ENCODE results near the gene MED31. TPM values are rescaled to one million over a fixed set of nuclear protein-coding genes. Genes with fewer than 3 reads are reported as not detected.

MED31 gene
- total RNA-seq, 3 donors from 2014 or later (not counting 1 experiment from before 2014, with no cell fraction given), result 8.3 to 26.1 (median 19.1) TPM

DNA sequence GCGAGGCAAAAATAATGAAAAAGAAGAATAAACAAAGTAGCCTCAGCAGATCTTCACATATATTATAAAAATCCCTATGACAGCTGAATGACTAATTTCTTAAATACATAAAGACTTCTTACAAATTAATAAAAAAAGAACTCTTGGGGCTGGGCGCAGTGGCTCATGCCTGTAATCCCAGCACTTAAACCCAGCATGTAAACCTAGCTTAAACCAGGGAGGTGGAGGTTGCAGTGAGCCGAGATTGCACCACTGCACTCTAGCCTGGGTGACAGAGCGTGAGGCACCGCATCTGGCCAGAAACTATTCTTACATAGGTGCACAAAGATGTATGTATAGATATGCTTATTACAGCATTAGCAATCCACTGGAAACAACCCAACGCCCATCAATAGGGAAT, 27.8 kb upstream of the MED31 start:
- TF ChIP-seq, protein P1, sequence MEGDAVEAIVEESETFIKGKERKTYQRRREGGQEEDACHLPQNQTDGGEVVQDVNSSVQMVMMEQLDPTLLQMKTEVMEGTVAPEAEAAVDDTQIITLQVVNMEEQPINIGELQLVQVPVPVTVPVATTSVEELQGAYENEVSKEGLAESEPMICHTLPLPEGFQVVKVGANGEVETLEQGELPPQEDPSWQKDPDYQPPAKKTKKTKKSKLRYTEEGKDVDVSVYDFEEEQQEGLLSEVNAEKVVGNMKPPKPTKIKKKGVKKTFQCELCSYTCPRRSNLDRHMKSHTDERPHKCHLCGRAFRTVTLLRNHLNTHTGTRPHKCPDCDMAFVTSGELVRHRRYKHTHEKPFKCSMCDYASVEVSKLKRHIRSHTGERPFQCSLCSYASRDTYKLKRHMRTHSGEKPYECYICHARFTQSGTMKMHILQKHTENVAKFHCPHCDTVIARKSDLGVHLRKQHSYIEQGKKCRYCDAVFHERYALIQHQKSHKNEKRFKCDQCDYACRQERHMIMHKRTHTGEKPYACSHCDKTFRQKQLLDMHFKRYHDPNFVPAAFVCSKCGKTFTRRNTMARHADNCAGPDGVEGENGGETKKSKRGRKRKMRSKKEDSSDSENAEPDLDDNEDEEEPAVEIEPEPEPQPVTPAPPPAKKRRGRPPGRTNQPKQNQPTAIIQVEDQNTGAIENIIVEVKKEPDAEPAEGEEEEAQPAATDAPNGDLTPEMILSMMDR (IDR thresholded peaks at IDR 0.05), result no peak
- Mint-ChIP-seq H3K4me3 (no peak overlapping the region), H3K27ac (no peak overlapping the region), H3K4me1 (peaks cover 8 to 14% of the 10 kb centered on the region in 2 donors), H3K27me3 (ENCODE audit: low read depth in 2 of 2) (peaks cover 39 to 64% of the 10 kb centered on the region in 2 donors), H3K9me3 (no peaks in the 10 kb centered on the region), H3K36me3 (no peaks in the 10 kb centered on the region)
- Histone ChIP-seq H3K27ac (ENCODE audit: low read length) (no peak overlapping the region), H3K4me3 (ENCODE audit: low read length) (no peak overlapping the region), H3K4me1 (ENCODE audit: control insufficient read depth, insufficient read depth, low read length) (peaks cover 15% of the 10 kb centered on the region), H3K27me3 (ENCODE audit: control insufficient read depth, insufficient read depth, low read length) (peaks cover 12% of the 10 kb centered on the region), H3K9me3 (ENCODE audit: control insufficient read depth, insufficient read depth, low read length) (no peaks in the 10 kb centered on the region), H3K36me3 (ENCODE audit: control insufficient read depth, insufficient read depth, low read length) (no peaks in the 10 kb centered on the region)
- WGBS (ENCODE audit: insufficient coverage), result 91% methylated on average over 4 of the region's 6 CpGs
- DNase-seq (no peak), ATAC-seq (no peak)
- intact Hi-C loops (cut with micrococcal nuclease), result no loop called here

DNA sequence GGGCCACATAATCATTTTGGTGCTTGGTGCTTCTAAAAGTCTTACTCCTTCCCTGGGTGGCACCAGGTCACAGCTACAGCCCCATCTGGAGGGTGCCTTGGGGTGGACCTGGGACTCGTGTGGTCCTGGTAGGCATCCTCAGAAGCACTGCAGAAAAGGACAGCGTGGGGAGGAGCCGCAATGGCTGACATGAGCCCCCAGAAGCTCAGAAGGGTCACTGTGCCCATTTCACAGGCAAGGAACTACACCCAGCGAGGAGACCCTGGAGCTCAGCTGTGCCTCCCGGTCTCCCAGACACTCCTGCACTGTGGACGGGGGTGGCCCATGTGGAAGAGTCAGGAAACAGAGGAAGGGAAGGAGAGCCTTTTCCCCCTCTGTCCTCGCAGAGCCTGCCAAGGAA, 26.5 kb upstream of the MED31 start:
- H3K9me3 ChIP-seq (ENCODE audit: control insufficient read depth, insufficient read depth, low read length), result no peaks in the 10 kb centered on the region

DNA sequence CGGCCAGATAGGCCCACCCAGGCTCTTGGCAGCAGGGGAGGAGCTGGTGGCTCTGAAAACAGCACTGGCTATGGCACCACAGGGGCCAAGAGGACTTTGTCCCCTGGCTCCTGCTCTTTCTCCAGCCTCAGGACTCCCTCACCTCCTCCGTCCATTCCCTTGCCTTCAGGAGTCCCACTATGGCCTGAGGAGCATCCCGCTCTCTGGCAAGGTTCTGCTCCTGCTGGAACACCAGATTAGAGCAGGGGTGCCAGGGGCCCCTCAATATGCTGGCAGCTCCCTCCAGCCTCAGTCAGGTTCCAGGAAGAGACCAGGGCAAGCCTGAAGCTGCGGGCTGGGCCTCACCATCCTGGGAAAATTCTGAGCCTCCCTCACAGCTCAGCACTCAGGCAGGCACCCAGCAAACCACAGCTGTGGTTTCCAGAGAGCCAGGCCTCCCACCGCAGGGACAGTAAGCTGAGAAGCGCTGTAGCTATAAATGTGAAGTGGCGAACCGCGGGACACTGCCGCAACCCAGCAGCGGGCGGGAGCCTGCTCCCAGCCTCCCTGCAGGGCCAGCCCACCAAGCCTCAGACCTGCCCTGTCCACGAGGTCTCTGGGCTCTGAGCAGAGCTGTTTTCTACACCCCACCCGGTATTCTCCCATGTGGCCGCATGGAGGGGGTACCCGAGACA, 25.9 kb upstream of the MED31 start:
- no peak for DNase-seq
- no peaks in the 10 kb centered on the region for H3K9me3 Mint-ChIP-seq
- no peak overlapping the region for H3K4me3 Mint-ChIP-seq
- peaks cover 8 to 14% of the 10 kb centered on the region in 2 donors for H3K4me1 Mint-ChIP-seq
- H3K36me3 ChIP-seq (ENCODE audit: control insufficient read depth, insufficient read depth, low read length), result no peaks in the 10 kb centered on the region
- WGBS (ENCODE audit: insufficient coverage), result 19% methylated on average over 16 of the region's 16 CpGs
- H3K27me3 Mint-ChIP-seq (ENCODE audit: low read depth in 2 of 2), result peaks cover 38 to 57% of the 10 kb centered on the region in 2 donors
- H3K36me3 Mint-ChIP-seq, result no peaks in the 10 kb centered on the region
- no peaks in the 10 kb centered on the region for H3K9me3 ChIP-seq (ENCODE audit: control insufficient read depth, insufficient read depth, low read length)
- H3K27ac Mint-ChIP-seq, result no peak overlapping the region
- peaks cover 12% of the 10 kb centered on the region for H3K27me3 ChIP-seq (ENCODE audit: control insufficient read depth, insufficient read depth, low read length)
- TF ChIP-seq, protein P1 (IDR thresholded peaks at IDR 0.05), result no peak
- intact Hi-C loops (cut with micrococcal nuclease), result no loop called here
- H3K4me1 ChIP-seq (ENCODE audit: control insufficient read depth, insufficient read depth, low read length), result peaks cover 15% of the 10 kb centered on the region
- H3K27ac ChIP-seq (ENCODE audit: low read length), result no peak overlapping the region
- H3K4me3 ChIP-seq (ENCODE audit: low read length), result no peak overlapping the region
- peak in 2 of 3 donors; percentile 15 to 75 for ATAC-seq

More for the DNA sequence above, 26.5 kb upstream of the MED31 start:
- H3K9me3 Mint-ChIP-seq, result no peaks in the 10 kb centered on the region
- H3K36me3 Mint-ChIP-seq, result no peaks in the 10 kb centered on the region
- H3K27ac ChIP-seq (ENCODE audit: low read length), result no peak overlapping the region
- ATAC-seq (no peak), DNase-seq (no peak)
- intact Hi-C loops (cut with micrococcal nuclease), result no loop called here
- TF ChIP-seq, protein P1 (IDR thresholded peaks at IDR 0.05), result no peak
- no peaks in the 10 kb centered on the region for H3K36me3 ChIP-seq (ENCODE audit: control insufficient read depth, insufficient read depth, low read length)
- no peak overlapping the region for H3K27ac Mint-ChIP-seq
- WGBS (ENCODE audit: insufficient coverage), result 89% methylated on average over 5 of the region's 7 CpGs
- H3K4me1 ChIP-seq (ENCODE audit: control insufficient read depth, insufficient read depth, low read length), result peaks cover 15% of the 10 kb centered on the region
- H3K27me3 Mint-ChIP-seq (ENCODE audit: low read depth in 2 of 2), result peaks cover 39 to 64% of the 10 kb centered on the region in 2 donors
- H3K4me3 ChIP-seq (ENCODE audit: low read length), result no peak overlapping the region
- H3K4me1 Mint-ChIP-seq, result peaks cover 8 to 14% of the 10 kb centered on the region in 2 donors
- H3K27me3 ChIP-seq (ENCODE audit: control insufficient read depth, insufficient read depth, low read length), result peaks cover 12% of the 10 kb centered on the region
- no peak overlapping the region for H3K4me3 Mint-ChIP-seq

DNA sequence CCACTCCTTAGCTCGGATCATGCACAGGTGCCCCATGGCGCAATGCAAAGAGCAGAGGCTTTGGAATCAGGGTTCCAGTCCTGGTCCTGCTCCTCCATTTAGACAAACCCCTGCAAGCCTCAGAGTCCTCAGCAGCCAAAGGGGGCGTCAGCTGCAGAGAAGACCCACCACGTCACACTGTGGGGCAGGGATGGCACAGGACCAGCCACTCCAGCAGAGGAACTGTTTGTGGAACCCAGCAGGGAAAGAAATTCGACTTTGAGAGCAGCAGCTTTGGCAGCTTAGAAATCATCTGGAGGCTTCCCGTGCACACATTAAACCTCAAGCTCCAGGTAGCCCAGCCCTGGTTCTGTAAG, 25.4 kb upstream of the MED31 start:
- intact Hi-C loops (cut with micrococcal nuclease), result no loop called here
- H3K4me3 ChIP-seq (ENCODE audit: low read length), result no peak overlapping the region
- Mint-ChIP-seq H3K4me3 (no peak overlapping the region), H3K27ac (no peak overlapping the region), H3K4me1 (peaks cover 8 to 14% of the 10 kb centered on the region in 2 donors), H3K36me3 (no peaks in the 10 kb centered on the region), H3K9me3 (no peaks in the 10 kb centered on the region), H3K27me3 (ENCODE audit: low read depth in 2 of 2) (peaks cover 34 to 52% of the 10 kb centered on the region in 2 donors)
- DNase-seq (no peak), ATAC-seq (no peak)
- no peaks in the 10 kb centered on the region for H3K9me3 ChIP-seq (ENCODE audit: control insufficient read depth, insufficient read depth, low read length)
- TF ChIP-seq, protein P1 (IDR thresholded peaks at IDR 0.05), result no peak
- WGBS (ENCODE audit: insufficient coverage), result 72% methylated on average over 6 of the region's 6 CpGs
- H3K36me3 ChIP-seq (ENCODE audit: control insufficient read depth, insufficient read depth, low read length), result no peaks in the 10 kb centered on the region
- H3K27me3 ChIP-seq (ENCODE audit: control insufficient read depth, insufficient read depth, low read length), result peaks cover 12% of the 10 kb centered on the region
- peaks cover 15% of the 10 kb centered on the region for H3K4me1 ChIP-seq (ENCODE audit: control insufficient read depth, insufficient read depth, low read length)
- no peak overlapping the region for H3K27ac ChIP-seq (ENCODE audit: low read length)

Measured in natural killer cell (primary cell).